NCI-H2227 treated with DMSO at 0.1 percent for 48 hours (cell line): ENCODE measurements around the gene MTMR6.

Source experiments
- DNase-seq: peaks from one replicate; lab custom pipeline; 2025; lab: John Stamatoyannopoulos, UW

MTMR6 gene

GRCh38 chr13:25276748-25277147 lies 10.5 kb downstream of the MTMR6 start:
- no peak for DNase-seq

DNA sequence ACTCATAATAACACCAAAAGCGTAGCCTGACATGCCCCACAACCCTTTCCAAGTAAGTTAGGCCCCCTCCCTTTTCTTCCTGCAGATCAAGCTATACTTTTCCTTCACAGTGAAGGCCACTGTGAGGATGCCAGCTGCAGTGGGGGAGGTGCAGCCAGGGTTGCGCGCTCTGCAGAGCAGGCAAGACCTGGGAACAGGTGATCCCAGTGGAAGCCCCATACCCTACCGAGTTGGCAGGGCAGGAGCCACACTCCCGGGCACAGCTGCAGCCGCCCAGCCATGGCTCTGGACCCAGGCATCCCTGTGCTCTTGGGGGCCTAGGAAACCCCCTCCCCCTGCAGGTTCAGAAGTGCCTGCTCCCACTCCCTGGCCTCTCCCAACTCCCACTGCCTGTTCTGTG lies 18.7 kb downstream of the MTMR6 start:
- no peak for DNase-seq

DNA sequence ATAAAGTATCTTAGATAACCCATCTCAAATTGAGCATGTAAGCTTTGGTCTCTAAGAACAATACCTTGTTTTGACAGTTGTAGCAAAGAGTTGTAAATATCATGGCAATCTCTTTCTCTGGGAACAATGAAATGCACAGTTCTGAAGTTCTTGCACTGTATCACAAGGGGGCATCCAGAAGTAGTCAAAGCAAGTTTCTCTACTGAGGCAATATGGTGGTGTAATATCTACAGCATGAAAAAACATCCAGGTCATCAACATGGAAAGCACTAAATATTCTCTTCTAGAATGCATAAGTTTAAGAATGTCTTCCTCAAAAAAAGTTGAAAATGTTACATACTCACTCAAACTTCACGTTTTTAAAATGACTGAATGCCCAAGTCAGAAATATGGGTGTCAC lies 19.6 kb downstream of the MTMR6 start:
- no peak for DNase-seq

GRCh38 chr13:25266706-25267105 lies 20.6 kb downstream of the MTMR6 start:
- DNase-seq, result no peak

DNA sequence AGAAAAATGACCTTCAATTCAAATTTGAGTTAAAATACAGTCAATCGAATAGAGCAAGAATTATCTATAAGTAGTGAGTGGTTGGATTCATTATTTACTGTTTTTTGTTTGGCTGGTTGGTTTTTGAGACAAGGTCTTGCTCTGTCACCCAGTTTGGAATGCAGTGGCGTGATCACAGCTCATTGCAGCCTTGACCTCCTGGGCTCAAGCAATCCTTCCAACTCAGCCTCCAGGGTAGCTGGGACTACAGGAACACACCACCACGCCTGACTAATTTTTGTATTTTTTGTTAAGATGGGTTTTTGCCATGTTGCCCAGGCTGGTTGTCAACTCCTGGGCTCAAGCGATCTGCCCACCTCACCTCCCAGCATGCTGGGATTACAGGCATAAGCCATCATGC lies 25.0 kb downstream of the MTMR6 start:
- DNase-seq, result no peak

DNA sequence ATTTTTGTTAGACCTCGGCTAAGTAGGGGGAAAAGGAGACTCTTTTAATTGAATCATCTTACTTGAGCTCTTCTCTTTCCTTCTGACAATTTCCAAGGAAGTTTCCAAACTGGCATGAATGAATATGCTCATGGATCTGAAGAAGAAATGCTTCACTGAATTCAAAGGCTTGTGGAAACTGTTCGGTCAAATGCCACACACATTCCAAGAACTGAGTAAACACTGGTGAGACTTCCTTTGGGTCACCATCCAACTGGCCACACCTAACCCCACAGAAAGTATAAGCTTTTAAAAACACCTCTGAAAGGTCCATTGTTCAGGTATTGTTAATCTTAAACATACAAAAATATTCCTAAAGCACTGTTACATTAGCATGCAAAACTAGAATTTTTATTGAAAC lies 33.6 kb downstream of the MTMR6 start:
- no peak for DNase-seq

DNA sequence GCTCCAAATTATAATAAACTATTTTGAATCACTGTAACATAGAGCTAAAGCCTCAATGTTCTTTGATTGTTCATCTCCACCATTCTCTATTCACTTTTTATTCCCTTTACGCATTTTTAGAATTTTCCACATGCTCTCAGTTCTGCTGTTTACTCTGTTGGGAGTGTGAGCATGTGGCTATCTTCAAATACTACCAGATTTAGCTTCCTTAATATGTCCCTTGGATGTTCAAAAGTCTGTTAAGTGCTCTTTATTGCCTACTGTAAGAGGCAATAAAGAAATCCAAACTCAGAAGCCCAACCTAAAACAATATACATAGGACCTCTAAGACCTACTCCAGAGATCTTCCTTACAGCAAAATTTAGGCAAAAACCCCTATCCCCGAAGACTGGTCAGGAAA lies 34.5 kb downstream of the MTMR6 start:
- no peak for DNase-seq

DNA sequence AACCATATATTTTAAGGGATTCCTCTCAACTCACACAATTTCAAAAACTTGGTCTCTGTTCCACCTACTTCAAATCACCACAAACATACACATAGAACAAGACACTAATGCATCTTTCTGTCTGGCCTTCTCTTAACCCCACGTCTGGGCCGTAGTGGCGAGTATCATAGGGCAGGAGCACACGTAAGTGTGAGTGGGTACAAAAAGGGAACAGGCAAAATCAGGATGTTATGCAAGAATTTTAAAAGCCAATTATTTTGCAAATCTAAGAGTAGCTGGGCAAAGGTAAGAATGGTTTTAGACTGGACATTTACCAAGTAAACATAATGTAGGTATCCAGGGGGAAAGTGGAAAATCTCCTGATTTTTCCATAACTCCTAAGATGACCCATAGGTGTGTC lies 35.1 kb downstream of the MTMR6 start:
- DNase-seq, result no peak

DNA sequence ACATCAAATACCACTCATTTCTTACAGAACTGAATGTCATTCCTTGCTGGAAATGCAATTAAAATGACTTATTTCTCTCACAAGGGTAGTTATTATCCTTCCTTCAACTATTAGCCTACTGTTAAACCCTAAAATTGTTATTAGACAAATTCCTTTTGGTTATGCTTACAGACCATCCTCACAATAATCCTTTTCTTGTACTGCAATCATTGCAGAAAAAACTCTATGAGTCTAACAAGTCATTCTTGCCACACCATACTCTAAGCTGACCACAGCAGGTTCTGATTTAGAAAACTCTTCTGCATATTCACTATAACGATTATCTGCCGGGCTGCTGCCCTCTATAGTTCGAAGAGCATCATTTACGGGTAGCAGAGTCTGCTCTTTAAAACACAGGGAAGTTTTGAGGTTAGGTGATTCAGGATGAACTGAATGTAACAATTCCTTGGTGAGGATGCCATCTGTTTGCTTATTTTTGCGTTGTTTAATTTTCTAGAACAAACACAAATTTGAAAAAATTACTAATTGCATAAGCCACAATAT lies 38.2 kb downstream of the MTMR6 start:
- peak; percentile 6 for DNase-seq

DNA sequence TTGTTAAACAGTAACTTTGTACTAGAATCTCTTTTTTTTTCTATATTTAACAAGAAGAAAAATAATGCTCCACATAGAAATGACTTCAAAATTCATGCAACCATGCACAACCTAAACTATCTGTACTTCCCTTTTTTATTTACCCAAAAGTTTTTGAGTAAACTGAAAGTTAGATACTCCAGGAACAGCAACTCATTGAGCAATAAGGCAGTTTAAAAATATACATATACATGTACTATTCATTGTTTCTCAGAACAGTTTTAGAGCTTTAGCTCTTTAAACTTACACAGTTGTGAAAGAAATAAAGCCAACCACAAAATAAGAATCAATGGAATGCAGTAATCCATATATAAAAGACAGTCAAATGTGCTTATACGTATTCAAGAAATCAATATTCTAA lies 39.2 kb downstream of the MTMR6 start:
- DNase-seq, result no peak

- DNase-seq, result no peak
These were observed 39.9 kb downstream of the MTMR6 start for GRCh38 chr13:25247360-25247759.

- no peak for DNase-seq
These were observed 43.2 kb downstream of the MTMR6 start for GRCh38 chr13:25244123-25244522.

GRCh38 chr13:25242956-25243355 lies 44.3 kb downstream of the MTMR6 start:
- DNase-seq, result no peak

- DNase-seq, result no peak
These were observed 46.3 kb downstream of the MTMR6 start for GRCh38 chr13:25241007-25241406.

- DNase-seq, result no peak
These were observed 50.2 kb downstream of the MTMR6 start for GRCh38 chr13:25237083-25237482.

DNA sequence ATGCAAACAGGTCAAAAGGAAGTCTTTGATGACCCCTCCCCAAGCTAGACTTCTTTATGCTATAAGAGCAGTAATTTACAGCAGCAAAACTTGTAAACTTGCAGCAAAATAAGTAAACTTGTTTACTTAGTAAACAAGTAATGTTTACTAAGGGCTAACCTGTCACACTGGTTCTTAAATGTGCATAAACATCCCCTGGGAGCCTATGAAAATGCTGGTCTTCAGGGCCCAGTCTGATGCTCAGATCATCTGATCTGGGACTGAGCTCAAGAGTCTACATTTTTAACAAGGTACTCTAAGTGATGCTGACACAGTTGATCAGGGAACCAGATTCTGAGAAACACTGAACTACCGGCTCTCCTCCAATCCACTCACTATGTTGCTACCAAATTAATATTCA lies 53.4 kb downstream of the MTMR6 start:
- DNase-seq, result no peak

DNA sequence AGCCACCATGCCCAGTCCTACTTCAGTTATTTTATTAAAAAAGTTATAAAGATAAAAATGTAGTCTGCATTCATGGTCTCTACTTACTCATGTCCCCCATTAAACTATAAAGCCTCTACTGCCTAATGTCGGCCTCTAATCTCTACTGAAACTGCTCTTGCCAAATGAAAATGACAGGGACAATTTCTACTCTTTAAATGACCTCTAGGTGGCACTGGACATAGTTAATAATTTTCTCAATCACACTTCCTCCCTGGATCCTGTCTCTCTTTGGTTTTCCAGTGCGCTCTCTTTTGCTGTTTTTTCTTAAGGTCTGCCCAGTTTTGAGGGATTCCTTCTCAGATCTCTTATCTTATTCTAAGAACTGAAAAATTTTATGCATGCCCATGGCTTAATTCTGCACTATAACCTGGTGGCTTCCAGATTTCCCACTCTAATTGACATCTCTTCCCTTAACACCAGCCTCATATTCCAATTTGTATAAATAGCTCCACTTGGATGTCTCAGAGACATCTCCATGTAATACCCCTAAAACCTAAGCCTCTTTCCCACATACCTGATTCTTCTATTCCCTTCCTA lies 54.3 kb downstream of the MTMR6 start:
- peak; percentile 14 for DNase-seq

GRCh38 chr13:25231517-25231916 lies 55.8 kb downstream of the MTMR6 start:
- DNase-seq, result no peak

- DNase-seq, result no peak
These were observed 59.6 kb downstream of the MTMR6 start for GRCh38 chr13:25227690-25228089.

DNA sequence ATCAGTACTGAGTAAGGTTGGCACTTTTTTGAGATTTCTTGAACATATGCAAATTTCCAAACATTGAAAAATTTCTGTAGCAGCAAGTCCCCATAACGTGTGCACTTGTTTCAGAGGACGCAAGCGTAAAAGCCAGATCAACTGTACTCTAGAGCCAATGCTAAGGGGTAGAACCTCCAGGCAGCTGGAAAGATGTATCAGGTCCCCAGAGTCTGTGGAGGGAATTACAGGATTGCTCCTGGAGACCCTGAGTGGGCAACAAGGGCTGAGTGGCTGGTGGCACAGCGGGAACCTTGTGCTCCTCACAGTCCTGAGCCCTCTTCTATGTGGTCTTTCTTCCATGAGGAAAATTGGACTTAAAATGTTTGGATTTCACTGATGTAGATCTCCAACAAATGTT lies 61.3 kb downstream of the MTMR6 start:
- no peak for DNase-seq

GRCh38 chr13:25224151-25224550 lies 63.1 kb downstream of the MTMR6 start:
- no peak for DNase-seq

- no peak for DNase-seq
These were observed 64.5 kb downstream of the MTMR6 start for GRCh38 chr13:25222740-25223139.

DNA sequence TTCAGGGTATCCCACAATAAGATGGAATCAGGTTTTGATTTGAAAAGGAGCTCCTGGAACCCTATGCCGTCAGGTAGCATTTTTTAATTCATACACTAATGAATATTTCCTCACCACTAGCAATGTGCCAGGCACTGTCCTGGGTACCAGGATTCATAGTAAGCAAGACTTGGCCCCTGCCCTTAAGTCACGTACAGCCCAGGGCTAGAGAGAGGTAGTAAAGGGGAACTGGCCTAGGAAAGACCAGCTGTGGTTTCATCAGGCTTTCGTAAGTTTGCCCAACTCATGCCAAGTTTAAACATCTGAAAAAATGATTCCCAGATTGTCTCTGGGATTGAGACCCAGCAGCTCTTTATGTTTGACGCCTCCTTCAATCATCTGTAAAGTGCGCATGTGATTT lies 69.3 kb downstream of the MTMR6 start:
- no peak for DNase-seq

- peak; percentile 18 for DNase-seq
These were observed 70.0 kb downstream of the MTMR6 start for GRCh38 chr13:25217023-25217885.
